Right lobe of liver (tissue), 4 donors: ENCODE measurements around the gene PCDHA9.
"Not testable (repeated sequence)": the region's sequence is repeated elsewhere in the genome, so short reads cannot be mapped to it uniquely, and the experiment has no call there.

ENCODE experiments used
- POLR2A ChIP-seq: fragments of 450-650 bp; IDR thresholded peaks from one replicate; pipeline ENCODE4 v1.6.1; 2017; ENCODE audit warnings: antibody characterized with exemption, mild to moderate bottlenecking
- TF ChIP-seq, protein P1 (sequence below), 4 donors: fragments of 200-600 bp in 3 of 4; fragments of 450-650 bp in 1 of 4; IDR thresholded peaks; one replicate each; pipeline versions ENCODE4 v1.5.1 to v1.8.0; 2016 to 2022; ENCODE audit warnings: antibody characterized with exemption in 4 of 4, mild to moderate bottlenecking in 2 of 4
- donor health status: DM: no; HTN: no; CAD: no.
- donor health status: DM: no; HTN: no; CAD: no.
- donor health status: DM: no; HTN: yes; CAD: no.

DNA sequence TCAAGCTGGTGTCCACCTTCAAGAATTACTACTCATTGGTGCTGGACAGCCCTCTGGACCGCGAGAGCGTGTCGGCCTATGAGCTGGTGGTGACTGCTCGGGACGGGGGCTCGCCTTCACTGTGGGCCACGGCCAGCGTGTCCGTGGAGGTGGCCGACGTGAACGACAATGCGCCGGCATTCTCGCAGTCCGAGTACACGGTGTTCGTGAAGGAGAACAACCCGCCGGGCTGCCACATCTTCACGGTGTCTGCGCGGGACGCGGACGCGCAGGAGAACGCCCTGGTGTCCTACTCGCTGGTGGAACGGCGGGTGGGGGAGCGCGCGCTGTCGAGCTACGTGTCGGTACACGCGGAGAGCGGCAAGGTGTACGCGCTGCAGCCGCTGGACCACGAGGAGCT, 45.8 kb upstream of the PCDHA9 start:
- TF ChIP-seq, protein P1, sequence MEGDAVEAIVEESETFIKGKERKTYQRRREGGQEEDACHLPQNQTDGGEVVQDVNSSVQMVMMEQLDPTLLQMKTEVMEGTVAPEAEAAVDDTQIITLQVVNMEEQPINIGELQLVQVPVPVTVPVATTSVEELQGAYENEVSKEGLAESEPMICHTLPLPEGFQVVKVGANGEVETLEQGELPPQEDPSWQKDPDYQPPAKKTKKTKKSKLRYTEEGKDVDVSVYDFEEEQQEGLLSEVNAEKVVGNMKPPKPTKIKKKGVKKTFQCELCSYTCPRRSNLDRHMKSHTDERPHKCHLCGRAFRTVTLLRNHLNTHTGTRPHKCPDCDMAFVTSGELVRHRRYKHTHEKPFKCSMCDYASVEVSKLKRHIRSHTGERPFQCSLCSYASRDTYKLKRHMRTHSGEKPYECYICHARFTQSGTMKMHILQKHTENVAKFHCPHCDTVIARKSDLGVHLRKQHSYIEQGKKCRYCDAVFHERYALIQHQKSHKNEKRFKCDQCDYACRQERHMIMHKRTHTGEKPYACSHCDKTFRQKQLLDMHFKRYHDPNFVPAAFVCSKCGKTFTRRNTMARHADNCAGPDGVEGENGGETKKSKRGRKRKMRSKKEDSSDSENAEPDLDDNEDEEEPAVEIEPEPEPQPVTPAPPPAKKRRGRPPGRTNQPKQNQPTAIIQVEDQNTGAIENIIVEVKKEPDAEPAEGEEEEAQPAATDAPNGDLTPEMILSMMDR (IDR thresholded peaks at IDR 0.05) = not testable (repeated sequence)
- TF ChIP-seq POLR2A = not testable (repeated sequence)
